Activated CD4-positive, alpha-beta T cell treated with anti-CD3 and anti-CD28 coated beads for 1 hour (primary cell): ENCODE data around the gene MAP3K3.

ENCODE experiments used
- DNase-seq: peaks from one replicate; pipeline ENCODE4 v3.0.0-alpha.2; 2020

Gene MAP3K3

DNA sequence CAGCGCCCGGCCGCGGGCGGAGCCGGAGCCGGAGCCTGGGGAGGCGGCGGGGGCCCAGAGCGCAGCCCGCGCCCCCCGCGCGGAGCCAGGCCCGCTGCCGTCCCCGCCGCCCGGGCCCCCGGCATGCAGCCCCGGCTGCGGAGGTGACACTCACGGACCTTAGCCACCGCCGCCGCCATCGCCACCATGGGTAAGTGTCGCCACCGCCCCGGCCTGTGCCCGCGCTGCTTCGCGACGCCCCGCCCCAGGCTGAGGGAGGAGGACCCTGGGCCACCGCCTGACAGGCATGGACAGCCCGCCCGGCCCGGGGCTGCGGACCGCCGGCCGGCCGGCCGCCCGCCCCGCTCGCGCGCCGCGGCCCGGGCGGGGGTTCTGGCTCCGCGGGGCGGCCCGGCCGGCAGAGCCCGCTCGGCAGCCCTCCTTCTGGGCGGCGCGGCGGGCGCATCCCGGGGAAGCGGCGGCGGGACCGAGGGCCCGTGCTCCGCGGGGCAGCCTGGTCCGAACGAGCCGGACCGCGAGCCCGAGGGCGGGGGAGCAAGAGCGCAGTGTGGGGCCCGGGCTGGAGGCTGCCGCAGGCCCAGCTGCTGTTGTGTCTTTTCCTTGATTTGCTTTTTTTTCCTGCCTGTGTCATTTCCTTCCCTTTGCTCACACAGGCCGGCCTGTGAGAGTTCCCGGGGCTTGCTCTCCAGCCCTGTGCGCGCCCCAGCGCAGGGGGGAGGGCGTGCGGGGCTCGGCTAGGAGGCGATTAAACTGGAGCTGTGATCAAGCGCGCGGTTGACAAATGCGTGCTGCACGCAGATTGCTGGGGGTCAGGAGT is 565 bp downstream of the MAP3K3 start:
- DNase-seq = peak; percentile 34

DNA sequence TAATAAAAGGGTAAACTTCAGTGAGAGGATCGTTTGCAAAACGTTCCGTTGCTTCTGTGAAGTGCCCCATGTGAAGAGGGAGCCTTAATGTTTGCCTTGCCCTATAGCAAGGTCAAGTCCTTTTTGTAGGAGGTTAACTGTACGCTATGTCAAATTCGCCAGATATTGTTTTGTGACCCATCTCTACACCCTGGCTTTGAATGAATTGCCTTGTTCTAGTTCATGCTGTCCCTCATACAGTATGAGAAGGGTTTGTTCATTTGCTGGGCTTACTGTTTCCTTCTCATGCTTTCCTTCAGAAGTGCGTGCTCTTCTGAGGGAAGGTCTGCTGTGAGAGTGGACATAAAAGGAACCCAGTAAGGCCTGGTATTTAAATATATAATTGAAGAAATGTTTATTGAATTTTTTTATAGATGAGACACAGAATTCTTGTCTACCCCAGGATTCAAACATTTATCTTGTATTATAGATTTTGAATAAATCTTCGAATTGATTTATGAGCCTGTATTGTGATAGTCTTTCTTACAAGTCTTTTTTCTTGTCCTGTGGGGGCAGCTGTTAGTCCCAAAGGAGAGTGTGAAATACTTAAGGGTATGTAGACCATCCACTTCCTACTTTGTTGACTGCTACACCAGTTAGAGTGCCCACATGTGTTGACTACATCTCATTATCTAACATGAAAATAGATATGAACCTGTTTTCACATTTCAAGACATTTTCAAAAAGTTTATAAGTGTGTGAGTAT is 1.7 kb downstream of the MAP3K3 start:
- no peak for DNase-seq

- no peak for DNase-seq
Measured at GRCh38 chr17:63624531-63624880, 2.3 kb downstream of the MAP3K3 start.

DNA sequence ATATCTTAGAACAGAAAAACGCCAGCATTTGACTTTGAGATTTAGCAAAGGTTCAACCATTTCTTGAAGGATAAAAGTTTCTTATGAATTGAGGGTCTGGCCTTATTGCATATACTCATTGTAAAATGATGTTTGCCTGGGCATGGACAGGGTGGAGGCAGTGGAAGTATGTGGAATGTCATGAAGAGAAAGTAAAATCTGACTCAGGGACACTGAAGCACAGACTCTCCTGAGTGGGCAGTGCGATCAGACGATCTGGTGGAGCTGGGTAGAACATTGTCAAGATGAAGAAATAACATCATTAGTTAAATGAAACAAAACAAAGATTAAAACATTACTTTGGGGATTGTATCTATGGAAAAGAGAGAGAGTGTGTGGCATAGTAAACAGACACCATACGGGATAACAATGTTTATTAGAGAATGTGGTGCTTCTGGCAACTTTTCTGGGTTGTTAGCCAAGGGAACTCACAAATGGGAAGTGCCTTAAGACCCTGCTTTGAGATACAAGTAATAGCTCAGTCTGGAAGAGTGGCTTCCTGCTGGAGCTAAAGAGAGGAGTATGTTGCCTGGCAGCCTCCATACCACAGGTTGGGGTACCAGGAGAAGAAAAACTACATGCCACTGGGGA is 4.4 kb downstream of the MAP3K3 start:
- no peak for DNase-seq

DNA sequence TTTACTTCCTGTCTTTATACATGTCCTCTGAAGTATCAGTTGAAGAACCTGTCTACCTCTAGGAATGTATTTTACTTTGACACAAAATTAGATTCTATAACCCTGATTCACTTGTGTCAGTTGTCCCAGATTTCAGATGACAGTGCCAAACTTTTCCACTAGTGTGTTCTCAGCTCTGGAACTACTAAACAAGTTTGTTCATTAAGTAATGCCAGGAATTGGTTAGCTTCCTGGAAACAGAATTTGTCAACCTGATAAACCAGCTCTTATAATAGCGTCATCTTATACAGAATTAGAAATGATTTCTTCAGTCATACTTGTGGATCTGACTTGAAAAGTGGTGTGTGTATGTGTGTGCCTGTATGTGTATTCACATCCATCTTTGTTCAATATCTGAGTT is 7.4 kb downstream of the MAP3K3 start:
- no peak for DNase-seq

- no peak for DNase-seq
Measured at GRCh38 chr17:63631062-63631461, 8.8 kb downstream of the MAP3K3 start.

- no peak for DNase-seq
Measured at GRCh38 chr17:63631626-63632025, 9.4 kb downstream of the MAP3K3 start.

- no peak for DNase-seq
Measured at GRCh38 chr17:63633742-63634141, 11.5 kb downstream of the MAP3K3 start.

GRCh38 chr17:63634163-63634562 is 11.9 kb downstream of the MAP3K3 start:
- DNase-seq = no peak

- DNase-seq = no peak
Measured at GRCh38 chr17:63634816-63635215, 12.6 kb downstream of the MAP3K3 start.

DNA sequence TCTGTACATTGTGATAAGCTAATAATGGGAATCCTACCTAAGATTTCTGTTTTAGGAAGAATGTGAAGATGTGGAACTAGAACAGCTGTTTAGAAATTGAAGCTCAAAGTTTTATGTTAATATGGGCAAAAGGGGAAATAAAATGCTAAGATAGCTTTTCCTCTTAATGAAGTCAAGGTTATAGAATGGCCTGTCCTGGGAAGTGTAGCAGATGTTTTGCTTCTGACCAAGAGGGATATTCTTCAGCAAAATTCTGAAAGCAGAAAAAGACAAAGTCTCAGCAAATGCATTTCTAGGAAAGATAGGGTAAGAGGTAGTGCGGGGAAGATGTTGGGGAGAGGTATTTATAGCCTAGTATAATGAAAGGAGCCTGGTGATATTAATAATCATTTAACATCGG is 13.1 kb downstream of the MAP3K3 start:
- no peak for DNase-seq

DNA sequence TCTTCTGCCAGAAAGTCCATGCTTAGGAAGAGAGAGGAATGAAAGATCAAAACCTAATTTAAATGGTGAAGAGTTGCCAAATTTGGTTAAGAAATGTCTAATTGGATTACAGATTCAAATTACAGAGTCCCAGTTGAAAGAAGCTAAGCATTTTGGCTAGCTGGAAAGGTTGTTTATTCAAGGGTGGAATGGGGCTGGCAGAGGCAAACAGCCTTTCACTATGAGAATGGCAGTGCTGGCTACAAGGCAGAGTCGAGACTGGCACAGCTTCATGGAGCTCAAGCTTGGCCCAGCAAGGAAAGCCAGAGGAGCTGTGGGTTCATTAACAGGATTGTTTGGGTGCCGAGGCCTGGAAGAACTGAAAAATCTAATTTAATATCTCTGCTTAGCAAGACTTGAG is 13.6 kb downstream of the MAP3K3 start:
- no peak for DNase-seq

- no peak for DNase-seq
Measured at GRCh38 chr17:63639125-63639524, 16.9 kb downstream of the MAP3K3 start.

DNA sequence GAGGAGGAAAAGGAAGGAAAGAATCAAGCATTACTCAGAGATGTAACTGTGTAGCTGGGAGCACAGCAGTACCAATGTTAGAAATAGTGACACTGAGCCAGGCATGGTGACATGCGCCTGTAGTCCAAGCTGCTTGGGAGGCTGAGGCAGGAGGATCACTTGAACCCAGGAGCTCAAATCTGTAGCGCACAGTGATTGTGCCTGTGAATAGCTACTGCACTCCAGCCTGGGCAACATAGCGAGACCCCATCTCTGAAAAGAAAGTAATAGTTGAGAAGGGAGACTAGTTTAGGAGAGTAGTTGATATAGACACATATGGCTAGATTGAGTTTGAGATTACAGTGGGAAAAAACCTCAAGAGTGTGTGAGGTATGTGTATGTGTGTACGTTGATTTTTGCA is 17.8 kb downstream of the MAP3K3 start:
- no peak for DNase-seq

- no peak for DNase-seq
Measured at GRCh38 chr17:63641692-63642448, 19.7 kb downstream of the MAP3K3 start.

DNA sequence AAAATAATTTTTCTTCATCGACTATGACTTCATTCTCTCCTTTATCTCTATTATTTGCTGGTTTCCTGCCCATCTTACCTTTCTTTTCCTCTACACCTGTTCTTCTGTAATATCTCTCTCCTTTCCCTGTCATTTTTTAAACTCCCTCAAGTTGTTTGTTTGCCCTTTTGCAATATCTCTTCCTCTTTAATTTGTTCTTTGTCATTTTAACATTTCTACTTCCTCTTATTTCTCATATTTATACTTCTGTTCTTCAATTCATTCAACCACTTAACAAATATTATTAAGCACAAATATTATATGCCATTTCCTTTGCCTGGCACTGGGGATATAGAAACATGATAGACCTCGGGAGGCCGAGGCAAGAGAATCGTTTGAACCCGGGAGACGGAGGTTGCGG is 22.6 kb downstream of the MAP3K3 start:
- DNase-seq = no peak

DNA sequence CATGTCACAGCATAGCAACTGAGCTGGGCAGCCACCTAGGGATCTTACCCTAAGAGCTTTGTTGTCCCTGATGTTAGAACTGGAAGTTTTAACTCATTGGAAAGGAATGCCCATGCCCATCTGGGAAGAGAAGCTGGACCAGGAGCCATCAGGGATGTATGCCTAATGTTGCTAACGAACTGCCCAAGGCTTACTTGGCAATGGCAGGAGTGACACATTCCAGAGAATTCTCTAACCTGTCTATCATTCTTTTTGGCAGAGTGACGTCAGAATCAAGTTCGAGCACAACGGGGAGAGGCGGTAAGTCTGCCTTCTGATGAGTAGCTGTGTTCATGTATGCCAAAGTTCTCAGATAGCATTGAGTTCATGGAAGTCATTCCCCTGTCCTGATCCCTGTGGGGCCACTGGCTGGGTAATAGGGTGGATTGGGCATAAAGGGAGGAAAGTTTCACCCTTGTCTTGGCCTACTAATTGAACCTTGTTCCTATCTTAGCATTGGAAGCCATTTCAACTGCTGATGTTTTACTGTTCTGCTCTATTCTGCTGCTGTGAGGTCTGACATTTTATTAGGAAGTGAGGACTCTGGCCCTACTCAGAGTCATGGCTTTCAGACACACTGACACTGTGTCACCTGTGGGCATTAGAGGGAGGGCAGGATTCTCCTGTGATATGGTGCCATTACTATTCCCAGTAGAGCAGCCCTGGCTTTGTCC is 23.7 kb downstream of the MAP3K3 start:
- no peak for DNase-seq

DNA sequence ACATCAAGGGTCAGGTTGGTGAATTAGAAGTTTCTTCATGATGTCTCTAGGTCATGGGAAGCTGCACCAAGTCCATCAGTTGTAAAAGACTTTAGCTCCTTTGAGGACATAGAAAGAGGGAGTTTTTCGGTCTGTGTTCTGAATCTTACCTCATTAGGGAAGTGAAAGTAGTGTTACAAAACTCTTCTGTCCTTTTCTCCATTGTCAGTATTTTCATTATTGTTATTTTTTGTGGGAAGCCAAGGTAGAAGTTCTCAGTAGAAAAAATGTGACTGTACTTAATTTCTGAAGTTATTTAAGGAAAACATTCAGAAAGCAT is 24.2 kb downstream of the MAP3K3 start:
- DNase-seq = no peak

- DNase-seq = no peak
Measured at GRCh38 chr17:63647065-63647725, 25.0 kb downstream of the MAP3K3 start.

GRCh38 chr17:63647936-63648335 is 25.7 kb downstream of the MAP3K3 start:
- DNase-seq = no peak

GRCh38 chr17:63649813-63650212 is 27.6 kb downstream of the MAP3K3 start:
- no peak for DNase-seq

GRCh38 chr17:63652106-63652505 is 29.9 kb downstream of the MAP3K3 start:
- no peak for DNase-seq
